H1 (cell line): Measurements from ENCODE around the gene ARHGEF39. TPM values are rescaled to one million over a fixed set of nuclear protein-coding genes. Genes with fewer than 3 reads are reported as not detected.

ENCODE experiments used
- CHD7 ChIP-seq: fragments of 300-600 bp; sonication (generic); IDR thresholded peaks from 2 replicates; pipeline ENCODE4 v1.7.1; 2012; ENCODE audit warnings: low read length, moderate library complexity, mild to moderate bottlenecking, inconsistent platforms; ENCODE audit not compliant: insufficient replicate concordance
- CTBP2 ChIP-seq: IDR thresholded peaks from 2 replicates; pipeline ENCODE4 v1.7.0; 2011; ENCODE audit warnings: borderline replicate concordance, mild to moderate bottlenecking, moderate library complexity, mixed read lengths, low read length; ENCODE audit not compliant: insufficient read depth, insufficient read length
- CTCF ChIP-seq, 3 experiments: IDR thresholded peaks; 1 replicate in 2 of 3; 2 replicates in 1 of 3; pipeline versions ENCODE4 v1.5.1 to v1.6.1; 2011; ENCODE audit warnings: low read length in 3 of 3, mild to moderate bottlenecking in 3 of 3, inconsistent platforms in 2 of 3, low read depth in 1 of 3, moderate library complexity in 1 of 3; ENCODE audit not compliant: insufficient read depth in 1 of 3; ENCODE audit errors: control extremely low read depth in 1 of 3
- KDM4A ChIP-seq: IDR thresholded peaks from one replicate; pipeline ENCODE4 v1.7.1; 2012; ENCODE audit warnings: low read depth, mild to moderate bottlenecking, moderate library complexity, low read length, inconsistent platforms; ENCODE audit not compliant: severe bottlenecking
- MAX ChIP-seq: IDR thresholded peaks from 2 replicates; pipeline ENCODE4 v1.6.1; 2012; ENCODE audit warnings: inconsistent platforms
- TEAD4 ChIP-seq: IDR thresholded peaks from 2 replicates; pipeline ENCODE4 v1.6.1; 2012; ENCODE audit warnings: low read depth, low read length, inconsistent platforms, mixed read lengths
- ZNF274 ChIP-seq: IDR thresholded peaks from 2 replicates; pipeline ENCODE4 v1.7.0; 2012; ENCODE audit warnings: low read length, borderline replicate concordance; ENCODE audit errors: extremely low read depth
- polyA plus RNA-seq, 7 experiments: library from polyadenylated mRNA; depleted of rRNA in 3 of 7; stranded (reverse) in 5 of 7; unstranded in 2 of 7; fragments of >200 nt in 5 of 7; fragments of 200-250 nt in 2 of 7; gene quantifications; 1 replicate in 5 of 7; 2 replicates in 1 of 7; 4 replicates in 1 of 7; pipeline versions ENCODE4 v1.2.1 to v1.2.3, GENCODE V29; 2011 to 2013; ENCODE audit warnings: missing spikeins in 2 of 7, mixed read lengths in 2 of 7
- total RNA-seq: library from RNA; stranded (reverse); fragmentation: NEBNext Ultra II Directional; extraction: Animal tissue kit (Norgen Biotek cat#: 25700); gene quantifications from 2 replicates; pipeline ENCODE4 v1.2.1, GENCODE V29; 2021

Gene ARHGEF39
- total and polyA plus RNA-seq, 2 of the 8 experiments (the other 6 are each of a cell fraction or from before 2014, with no cell fraction given): 18.6 to 18.7 TPM

GRCh38 chr9:35657546-35658136 lies 7.4 kb downstream of the ARHGEF39 start, which contains the start of gene RMRP (continued):
- TF ChIP-seq CTCF (IDR thresholded peaks at IDR 0.05; ENCODE audit: control extremely low read depth in 1 of 3, insufficient read depth in 1 of 3, low read depth in 1 of 3, low read length in 3 of 3) (peak in 2 of 3 experiments; percentile 4 to 8; a peak in 1 of 4 replicates), CHD7 (peak; percentile 23), ZNF274 (no peak), KDM4A (peak; percentile 32), MAX (peak; percentile 99), CTBP2 (no peak), TEAD4 (peak; percentile 80; the same call in 1 of the 2 replicates)
